ENCODE data around the gene LRCH4. TPM values are rescaled to one million over a fixed set of nuclear protein-coding genes. Genes with fewer than 3 reads are reported as not detected.

LRCH4 gene
- 11.0 and 11.1 TPM in 2 replicates for total RNA-seq (2014; rRNA removed; shearing (Covaris generic))
- 38.7 and 44.4 TPM in 2 replicates for polyA plus RNA-seq (2014; cell fraction: nucleus; rRNA removed)

GRCh38 chr7:100585511-100586265 lies at the start of gene LRCH4:
Gene LRCH4, minus strand, starts transcription at chr7:100586129. Its CDS starts 29 bp downstream, at chr7:100586100.
- no peak for DNase-seq (ENCODE audit: extremely low read depth, low read depth)

GRCh38 chr7:100632951-100633717 lies 47.2 kb upstream of the LRCH4 start:
- DNase-seq (ENCODE audit: extremely low read depth, low read depth): peak; percentile 65

DNA sequence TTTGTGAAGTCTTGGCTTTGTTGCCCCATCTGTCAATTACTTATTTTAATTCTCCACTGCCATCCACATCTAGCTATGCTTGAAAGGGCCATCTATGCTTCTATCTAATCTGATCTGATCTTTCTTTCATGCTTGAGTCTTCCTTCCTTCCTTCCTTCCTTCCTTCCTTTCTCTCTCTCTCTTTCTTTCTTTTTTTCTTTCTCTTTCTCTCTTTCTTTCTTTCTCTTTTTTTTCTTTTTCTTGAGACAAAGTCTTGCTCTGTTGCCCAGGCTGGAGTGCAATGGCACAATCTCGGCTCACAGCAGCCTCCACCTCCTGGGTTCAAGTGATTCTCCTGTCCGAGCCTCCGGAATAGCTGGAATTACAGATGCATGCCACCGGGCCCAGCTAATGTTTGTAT lies 44.1 kb upstream of the LRCH4 start:
- no peak for DNase-seq (ENCODE audit: extremely low read depth, low read depth)

- peak; percentile 21 for DNase-seq (ENCODE audit: extremely low read depth, low read depth)
Observed at GRCh38 chr7:100629117-100629716, 43.3 kb upstream of the LRCH4 start.

DNA sequence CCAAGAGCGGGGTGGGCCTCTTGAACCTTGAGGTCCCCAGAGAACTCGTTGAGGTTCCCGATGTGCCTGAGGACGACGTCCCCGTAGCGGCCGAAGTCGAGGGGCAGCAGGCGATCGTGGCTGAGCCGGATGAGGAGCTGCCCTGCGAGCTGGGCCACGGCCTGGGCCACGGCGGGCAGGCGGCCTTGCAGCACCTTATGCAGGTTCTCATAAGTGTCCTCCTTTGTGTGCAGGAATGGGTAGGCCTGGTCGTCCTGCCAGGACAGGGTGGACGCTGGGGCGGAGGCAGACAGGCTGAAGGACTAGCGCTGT lies 41.3 kb upstream of the LRCH4 start:
- no peak for DNase-seq (ENCODE audit: extremely low read depth, low read depth)

GRCh38 chr7:100626530-100627237 lies 40.8 kb upstream of the LRCH4 start:
- DNase-seq (ENCODE audit: extremely low read depth, low read depth): peak; percentile 80

DNA sequence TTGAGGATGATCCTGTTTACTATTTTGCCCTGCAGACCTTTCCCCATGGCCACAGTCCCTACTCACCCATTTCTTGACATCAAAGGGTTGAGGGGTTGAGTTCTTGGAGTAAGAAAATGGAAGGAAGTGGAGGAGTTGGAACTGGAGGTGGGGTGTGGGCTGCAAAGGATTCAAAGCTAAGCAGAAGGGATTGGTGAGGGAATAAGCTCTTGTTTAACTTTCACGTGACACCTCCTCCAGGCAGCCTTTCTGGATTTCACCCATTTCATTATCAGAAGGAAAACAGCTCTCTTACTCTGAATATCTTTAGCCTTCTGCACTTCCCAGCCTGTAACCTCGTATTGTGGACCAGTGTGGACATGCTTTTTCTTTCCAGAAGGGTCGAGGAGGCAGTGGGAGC lies 40.1 kb upstream of the LRCH4 start:
- no peak for DNase-seq (ENCODE audit: extremely low read depth, low read depth)

DNA sequence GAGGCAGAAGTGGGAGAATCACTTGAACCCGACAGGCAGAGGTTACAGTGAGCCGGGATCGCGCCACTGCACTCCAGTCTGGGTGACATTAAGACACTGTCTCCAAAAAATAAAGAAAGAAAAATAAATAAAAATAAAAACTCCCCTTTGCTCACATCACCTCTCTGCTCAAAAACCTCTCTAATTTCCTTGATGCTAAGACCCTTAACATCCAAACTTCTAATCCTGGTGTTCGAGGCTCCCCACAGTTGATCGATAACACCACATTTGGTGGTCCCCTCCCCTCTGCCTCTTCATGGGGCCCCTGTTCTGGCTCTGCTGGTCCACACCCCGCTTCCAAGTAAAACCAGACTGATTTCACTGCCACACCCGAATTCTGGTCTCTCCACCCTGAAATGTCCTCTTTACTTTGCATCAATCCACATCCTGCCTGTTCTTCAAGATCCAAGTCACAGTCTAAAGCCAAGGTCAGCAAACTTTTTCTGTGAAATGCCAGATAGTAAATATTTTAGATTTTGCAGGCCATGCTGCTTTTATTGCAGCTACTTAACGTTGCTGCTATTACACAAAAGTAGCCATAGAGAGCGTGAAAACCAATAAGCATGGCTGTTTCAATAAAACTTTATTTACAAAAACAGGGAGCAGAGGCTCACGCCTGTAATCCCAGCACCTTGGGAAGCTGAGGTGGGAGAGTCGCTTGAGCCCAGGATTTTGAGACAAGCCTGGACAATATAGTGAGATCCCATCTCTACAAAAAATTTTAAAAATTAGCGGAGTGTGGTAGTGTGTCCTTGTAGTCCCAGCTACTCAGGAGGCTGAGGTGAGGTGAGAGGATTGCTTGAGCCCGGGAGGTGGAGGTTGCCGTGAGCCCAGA lies 38.3 kb upstream of the LRCH4 start:
- DNase-seq (ENCODE audit: extremely low read depth, low read depth): no peak

DNA sequence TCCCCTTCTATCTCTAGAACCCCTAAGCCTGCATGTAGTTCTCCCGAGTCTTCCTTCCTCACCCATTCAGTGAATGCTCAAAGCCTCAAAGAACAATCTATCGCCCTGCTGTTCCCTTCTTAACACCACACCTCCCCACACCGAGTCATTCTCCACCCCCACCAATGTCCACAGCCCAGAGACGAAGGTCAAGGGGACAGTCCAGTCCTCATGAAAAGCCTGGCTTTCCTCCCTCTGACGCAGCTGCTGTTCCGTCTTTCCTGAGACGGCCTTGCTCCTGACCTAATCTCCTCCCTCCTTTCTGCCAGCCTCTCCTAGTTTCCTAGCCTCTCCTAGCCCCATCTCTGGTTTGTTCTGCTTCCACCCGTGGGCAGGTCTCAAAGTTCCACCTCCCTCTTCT lies 35.6 kb upstream of the LRCH4 start:
- no peak for DNase-seq (ENCODE audit: extremely low read depth, low read depth)

- DNase-seq (ENCODE audit: extremely low read depth, low read depth): no peak
Observed at GRCh38 chr7:100620804-100621203, 34.9 kb upstream of the LRCH4 start.

GRCh38 chr7:100620239-100620638 lies 34.3 kb upstream of the LRCH4 start:
- no peak for DNase-seq (ENCODE audit: extremely low read depth, low read depth)

- DNase-seq (ENCODE audit: extremely low read depth, low read depth): no peak
Observed at GRCh38 chr7:100614308-100614861, 28.5 kb upstream of the LRCH4 start.

- no peak for DNase-seq (ENCODE audit: extremely low read depth, low read depth)
Observed at GRCh38 chr7:100613412-100614175, 27.7 kb upstream of the LRCH4 start.

DNA sequence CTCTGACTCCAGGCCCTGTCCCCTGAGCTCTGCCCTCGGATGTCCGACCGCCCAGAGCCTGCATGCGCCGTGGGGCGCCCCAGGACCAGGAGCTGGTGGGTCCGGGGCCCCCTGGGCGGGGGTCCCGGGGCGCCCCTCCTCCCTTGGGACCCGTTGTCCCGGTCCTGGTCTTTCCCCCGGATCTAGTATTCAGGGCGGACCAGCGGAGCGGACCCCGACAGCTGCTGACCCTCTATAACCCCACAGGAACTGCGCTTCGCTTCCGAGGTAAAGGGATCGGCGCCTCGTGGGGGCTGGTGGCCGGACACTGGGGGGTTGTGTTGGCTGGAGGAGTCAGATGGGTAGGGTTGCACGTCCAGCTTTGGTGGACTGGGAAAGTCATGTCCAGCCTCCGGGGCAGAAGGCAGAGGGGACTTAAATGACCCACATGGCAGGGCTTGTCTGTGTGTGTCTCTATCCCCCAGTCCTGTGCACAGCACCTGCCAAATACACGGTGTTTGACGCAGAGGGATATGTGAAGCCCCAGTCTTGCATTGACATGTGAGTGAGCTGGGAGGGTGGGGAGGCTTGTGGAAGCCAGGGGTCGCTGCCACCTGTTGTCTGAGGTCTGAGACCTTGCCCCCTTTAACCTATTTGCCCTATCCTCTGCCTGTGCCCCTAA lies 26.9 kb upstream of the LRCH4 start:
- no peak for DNase-seq (ENCODE audit: extremely low read depth, low read depth)

GRCh38 chr7:100611983-100612729 lies 26.2 kb upstream of the LRCH4 start, which contains the start of gene MOSPD3:
Gene MOSPD3, plus strand, starts transcription at chr7:100612540. Its CDS starts 252 bp downstream, at chr7:100612792.
- DNase-seq (ENCODE audit: extremely low read depth, low read depth): peak; percentile 99

- DNase-seq (ENCODE audit: extremely low read depth, low read depth): no peak
Observed at GRCh38 chr7:100609958-100610357, 24.0 kb upstream of the LRCH4 start.

GRCh38 chr7:100607111-100607510 lies 21.2 kb upstream of the LRCH4 start:
- no peak for DNase-seq (ENCODE audit: extremely low read depth, low read depth)

DNA sequence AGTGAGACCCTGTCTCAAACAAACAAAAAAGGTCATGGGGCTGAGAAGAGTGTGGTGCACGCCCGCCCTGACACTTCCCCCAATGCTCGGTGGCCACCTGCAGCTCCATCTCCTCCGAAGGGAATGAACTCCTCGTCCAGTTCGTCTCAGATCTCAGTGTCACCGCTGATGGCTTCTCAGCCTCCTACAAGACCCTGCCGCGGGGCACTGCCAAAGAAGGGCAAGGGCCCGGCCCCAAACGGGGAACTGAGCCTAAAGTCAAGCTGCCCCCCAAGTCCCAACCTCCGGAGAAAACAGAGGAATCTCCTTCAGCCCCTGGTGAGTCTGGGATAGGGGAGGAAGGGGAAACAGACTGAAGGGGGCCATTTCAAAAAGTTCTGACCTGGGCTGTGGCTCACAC lies 20.4 kb upstream of the LRCH4 start:
- no peak for DNase-seq (ENCODE audit: extremely low read depth, low read depth)
